ENCODE measurements around the gene PACSIN2.
"Not testable (repeated sequence)": the region's sequence is repeated elsewhere in the genome, so short reads cannot be mapped to it uniquely, and the experiment has no call there.

The PACSIN2 gene

GRCh38 chr22:42963231-42963595, 51.7 kb downstream of the PACSIN2 start:
- no peak for TF ChIP-seq CTCF (IDR thresholded peaks at IDR 0.05; ENCODE audit: control insufficient read depth, insufficient read depth, low read depth, low read length, missing control alignments)
- H3K4me3 ChIP-seq (ENCODE audit: control insufficient read depth, low read depth, low read length), result no peak overlapping the region
- DNase-seq (ENCODE audit: low read depth), result no peak

- DNase-seq (ENCODE audit: low read depth), result no peak
- no peak for TF ChIP-seq CTCF (IDR thresholded peaks at IDR 0.05; ENCODE audit: control insufficient read depth, insufficient read depth, low read depth, low read length, missing control alignments)
- H3K4me3 ChIP-seq (ENCODE audit: control insufficient read depth, low read depth, low read length), result no peak overlapping the region
Observed at GRCh38 chr22:42962295-42963230, 52.4 kb downstream of the PACSIN2 start.

- no peak for TF ChIP-seq CTCF (IDR thresholded peaks at IDR 0.05; ENCODE audit: control insufficient read depth, insufficient read depth, low read depth, low read length, missing control alignments)
- DNase-seq (ENCODE audit: low read depth), result no peak
- H3K4me3 ChIP-seq (ENCODE audit: control insufficient read depth, low read depth, low read length), result no peak overlapping the region
Observed at GRCh38 chr22:42961810-42962209, 53.1 kb downstream of the PACSIN2 start.

- H3K4me3 ChIP-seq (ENCODE audit: control insufficient read depth, low read depth, low read length); DNase-seq (ENCODE audit: low read depth): not testable (repeated sequence)
Observed at GRCh38 chr22:42961400-42961690, 53.6 kb downstream of the PACSIN2 start.

GRCh38 chr22:42960531-42961399, 54.2 kb downstream of the PACSIN2 start:
- TF ChIP-seq CTCF (IDR thresholded peaks at IDR 0.05; ENCODE audit: control insufficient read depth, insufficient read depth, low read depth, low read length, missing control alignments), result no peak
- H3K4me3 ChIP-seq (ENCODE audit: control insufficient read depth, low read depth, low read length), result no peak overlapping the region
- no peak for DNase-seq (ENCODE audit: low read depth)

GRCh38 chr22:42959576-42960509, 55.1 kb downstream of the PACSIN2 start:
- H3K4me3 ChIP-seq (ENCODE audit: control insufficient read depth, low read depth, low read length), result no peak overlapping the region
- DNase-seq (ENCODE audit: low read depth), result no peak
- TF ChIP-seq CTCF (IDR thresholded peaks at IDR 0.05; ENCODE audit: control insufficient read depth, insufficient read depth, low read depth, low read length, missing control alignments), result no peak
